ENCODE results near the gene EYS.

Gene EYS

DNA sequence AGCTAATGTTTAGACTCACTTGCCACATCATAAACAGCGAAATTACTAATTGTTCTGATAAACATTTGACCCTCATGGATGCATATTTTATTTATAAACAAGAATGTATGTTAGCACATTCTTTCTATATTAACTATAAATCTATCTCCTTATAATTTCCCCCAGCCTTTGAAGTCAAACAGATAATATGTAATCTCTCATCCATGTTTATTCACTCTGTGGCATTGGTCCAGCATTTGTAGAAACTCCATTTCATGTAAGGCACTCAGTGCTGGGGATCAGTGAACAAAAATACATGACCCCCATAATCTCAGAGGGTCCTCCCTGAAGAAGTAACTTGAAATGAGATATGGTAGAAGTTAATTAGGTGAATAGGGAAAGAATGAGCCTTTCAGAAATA, 856.9 kb downstream of the EYS start:
- TF ChIP-seq POLR2A (IDR thresholded peaks at IDR 0.05; ENCODE audit: low read depth, low read length), result no peak
- FAIRE-seq (no peak), DNase-seq (ENCODE audit: insufficient read length, low spot score) (no peak)

DNA sequence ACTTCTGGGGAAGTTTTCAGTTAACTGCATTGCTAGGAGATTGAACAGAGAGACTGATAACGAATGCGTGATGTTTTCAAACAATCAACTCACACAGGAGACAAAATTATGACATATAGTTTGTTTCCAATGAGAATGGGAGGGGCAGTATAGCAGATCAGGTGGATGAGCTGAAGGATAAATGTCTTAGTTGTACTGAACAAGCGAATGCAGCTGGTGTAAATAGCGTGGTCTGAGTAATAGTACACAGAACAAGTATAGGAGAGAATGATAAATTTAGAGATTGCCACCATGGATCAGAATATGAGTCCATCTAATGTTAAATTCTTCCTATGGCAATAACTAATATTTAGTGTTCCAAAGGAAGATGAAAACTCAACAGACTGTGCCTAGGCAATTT, 858.6 kb downstream of the EYS start:
- DNase-seq (ENCODE audit: insufficient read length, low spot score) (no peak), FAIRE-seq (no peak)
- no peak for TF ChIP-seq POLR2A (IDR thresholded peaks at IDR 0.05; ENCODE audit: low read depth, low read length)

DNA sequence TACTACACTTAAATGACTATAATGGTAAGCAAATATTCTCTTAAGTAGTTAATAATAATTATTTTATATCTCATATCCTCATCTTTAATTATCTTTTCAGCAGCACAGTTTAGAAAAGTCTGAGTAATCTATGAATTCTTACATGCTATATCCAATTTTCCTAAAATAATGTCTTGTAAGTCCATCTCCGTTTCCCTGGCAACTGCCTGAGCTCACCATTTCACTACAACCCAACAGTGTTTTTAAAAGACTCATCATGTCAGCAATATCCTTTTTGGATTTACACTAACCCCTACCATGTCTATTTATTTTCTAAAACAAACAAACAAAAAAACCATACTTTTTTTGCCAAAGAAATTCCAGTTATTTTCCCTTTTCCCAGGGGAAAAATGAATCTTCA, 859.6 kb downstream of the EYS start:
- TF ChIP-seq POLR2A (IDR thresholded peaks at IDR 0.05; ENCODE audit: low read depth, low read length), result no peak
- FAIRE-seq, result no peak

DNA sequence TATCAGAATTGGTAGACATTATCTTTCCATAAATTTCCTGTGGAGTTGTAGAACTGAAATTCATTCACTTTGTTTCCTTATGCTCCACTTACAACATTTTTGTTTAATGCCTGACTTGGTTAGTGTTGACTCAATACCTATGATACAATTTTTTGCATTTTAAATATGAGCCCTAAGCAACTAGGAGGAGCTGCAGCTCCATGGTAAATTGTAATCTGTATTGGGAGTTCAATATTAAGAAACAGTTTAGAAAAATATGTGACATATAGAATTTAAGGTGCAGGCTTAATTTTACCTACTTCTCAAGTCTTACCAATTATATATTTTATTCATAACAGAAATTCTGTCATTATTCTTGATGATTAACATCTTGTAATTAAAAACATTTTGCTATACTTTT, 868.3 kb downstream of the EYS start:
- FAIRE-seq (no peak), DNase-seq (ENCODE audit: insufficient read length, low spot score) (no peak)
- no peak for TF ChIP-seq POLR2A (IDR thresholded peaks at IDR 0.05; ENCODE audit: low read depth, low read length)

More for the DNA sequence above, 859.6 kb downstream of the EYS start:
- DNase-seq (ENCODE audit: insufficient read length, low spot score), result no peak

DNA sequence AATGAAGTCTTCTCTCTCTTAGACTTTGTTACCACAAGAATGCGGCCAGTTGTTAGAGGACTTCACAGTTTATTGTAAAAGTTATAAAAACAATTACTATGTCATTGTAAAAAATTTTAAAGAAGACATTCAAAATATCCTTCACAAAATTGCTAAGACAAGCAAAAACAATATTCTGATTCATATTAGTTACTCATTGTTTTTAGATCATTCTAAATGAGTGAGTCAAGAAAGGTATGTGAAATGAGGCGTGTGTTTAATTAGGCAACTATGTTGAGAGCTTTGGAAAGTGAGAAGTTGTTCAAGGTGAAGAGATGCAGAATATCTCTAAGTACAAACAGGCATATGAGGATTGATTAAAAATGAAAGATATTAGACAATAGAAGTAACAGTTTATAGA, 875.3 kb downstream of the EYS start:
- no peak for DNase-seq (ENCODE audit: insufficient read length, low spot score)
- no peak for FAIRE-seq
- no peak for TF ChIP-seq POLR2A (IDR thresholded peaks at IDR 0.05; ENCODE audit: low read depth, low read length)

DNA sequence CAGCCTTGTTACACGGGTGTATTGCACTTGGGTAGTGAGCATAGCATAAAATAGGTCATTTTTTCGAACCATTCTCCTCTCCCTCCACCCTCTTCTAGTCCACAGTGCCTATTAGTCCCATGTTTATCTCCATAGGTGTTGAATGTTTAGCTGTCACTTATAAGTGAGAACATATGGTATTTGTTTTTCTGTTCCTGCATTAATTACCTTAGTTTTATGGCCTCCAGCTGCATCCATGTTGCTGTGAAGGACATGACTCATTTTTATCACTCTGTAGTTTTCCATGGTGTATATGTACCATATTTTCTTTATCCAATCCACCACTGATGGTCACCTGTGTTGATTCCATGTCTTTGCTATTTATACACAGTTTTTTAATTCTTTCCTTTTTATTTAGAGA, 889.5 kb downstream of the EYS start:
- FAIRE-seq, result no peak
- DNase-seq (ENCODE audit: insufficient read length, low spot score), result no peak
- no peak for TF ChIP-seq POLR2A (IDR thresholded peaks at IDR 0.05; ENCODE audit: low read depth, low read length)

DNA sequence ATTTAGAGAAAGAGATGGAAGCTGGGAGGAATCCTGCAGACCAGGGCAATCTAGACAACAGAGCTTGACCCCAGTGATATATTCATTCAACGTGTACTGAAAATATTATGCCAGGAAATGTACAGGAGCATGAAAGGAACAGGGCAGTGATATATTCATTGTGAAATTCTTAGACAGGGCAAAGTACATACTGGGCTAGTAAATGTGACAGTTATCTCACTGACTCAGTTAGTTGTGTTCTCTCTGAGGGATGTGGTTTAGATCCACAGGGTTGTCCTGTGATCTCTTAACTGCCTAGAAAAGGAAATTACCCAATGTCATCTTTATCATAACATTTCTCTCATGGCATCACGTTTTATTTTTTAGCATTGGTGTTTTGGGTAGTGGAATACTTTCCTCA, 891.3 kb downstream of the EYS start:
- FAIRE-seq, result peak; percentile 43
- DNase-seq (ENCODE audit: insufficient read length, low spot score), result no peak
- TF ChIP-seq POLR2A (IDR thresholded peaks at IDR 0.05; ENCODE audit: low read depth, low read length), result no peak

DNA sequence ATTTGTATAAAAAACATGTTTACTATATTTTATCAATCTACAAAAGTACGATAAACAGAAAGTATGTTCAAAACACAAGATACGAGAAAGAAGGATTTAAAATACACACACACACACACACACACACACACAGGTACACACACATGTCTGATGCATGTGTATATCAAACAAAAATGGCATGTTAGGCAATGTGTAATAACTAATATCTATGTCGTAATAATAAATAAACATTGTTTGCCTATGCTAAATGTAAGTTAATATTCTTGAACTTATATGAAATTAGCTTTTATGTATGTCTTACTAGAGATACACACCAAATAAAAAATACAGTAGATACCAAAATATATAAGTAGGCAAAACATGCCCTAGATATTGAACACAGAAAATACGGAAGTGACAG, 894.9 kb downstream of the EYS start:
- FAIRE-seq, result no peak

DNA sequence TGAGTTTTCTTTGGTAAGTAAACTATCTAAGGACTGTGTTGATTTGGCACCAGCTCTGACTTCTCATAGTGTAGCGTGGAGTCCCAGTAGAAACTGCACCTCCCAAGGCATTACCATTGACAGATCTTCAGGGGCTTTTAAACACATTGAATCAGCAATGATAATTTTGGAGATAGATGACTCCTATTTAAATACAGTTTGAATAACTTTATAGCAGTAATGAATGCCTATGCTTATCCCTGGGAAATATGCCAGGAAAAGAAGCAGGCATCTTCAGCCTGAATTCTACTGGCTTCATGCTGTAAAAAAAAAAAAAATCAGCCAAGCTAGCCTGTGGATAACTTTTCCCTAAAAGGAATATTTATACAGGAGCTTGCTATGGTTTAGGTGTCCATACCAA, 895.9 kb downstream of the EYS start:
- TF ChIP-seq POLR2A (IDR thresholded peaks at IDR 0.05; ENCODE audit: low read depth, low read length), result no peak
- FAIRE-seq, result no peak

More for the DNA sequence above, 894.9 kb downstream of the EYS start:
- no peak for DNase-seq (ENCODE audit: insufficient read length, low spot score)
- TF ChIP-seq POLR2A (IDR thresholded peaks at IDR 0.05; ENCODE audit: low read depth, low read length), result no peak

DNA sequence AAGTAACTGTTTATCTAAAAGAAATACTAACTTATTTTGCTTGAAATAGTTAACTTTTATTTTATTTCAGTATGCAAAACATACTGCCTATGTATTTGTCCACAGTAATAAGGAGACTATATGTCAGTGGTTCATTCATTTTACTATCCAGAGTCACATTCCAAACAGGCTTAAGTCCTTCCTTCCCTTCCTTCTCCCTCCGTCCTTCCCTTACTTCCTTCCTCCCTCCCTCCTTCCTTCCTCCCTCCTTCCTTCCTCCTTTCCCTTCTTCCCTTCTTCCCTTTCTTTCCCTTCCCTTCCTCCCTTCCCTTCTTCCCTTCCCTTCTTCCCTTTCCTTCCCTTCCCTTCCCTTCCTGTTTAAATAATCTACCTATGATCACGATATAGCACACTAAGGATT, 899.2 kb downstream of the EYS start:
- FAIRE-seq (no peak), DNase-seq (ENCODE audit: insufficient read length, low spot score) (no peak)
- no peak for TF ChIP-seq POLR2A (IDR thresholded peaks at IDR 0.05; ENCODE audit: low read depth, low read length)

More for the DNA sequence above, 895.9 kb downstream of the EYS start:
- DNase-seq (ENCODE audit: insufficient read length, low spot score), result no peak

DNA sequence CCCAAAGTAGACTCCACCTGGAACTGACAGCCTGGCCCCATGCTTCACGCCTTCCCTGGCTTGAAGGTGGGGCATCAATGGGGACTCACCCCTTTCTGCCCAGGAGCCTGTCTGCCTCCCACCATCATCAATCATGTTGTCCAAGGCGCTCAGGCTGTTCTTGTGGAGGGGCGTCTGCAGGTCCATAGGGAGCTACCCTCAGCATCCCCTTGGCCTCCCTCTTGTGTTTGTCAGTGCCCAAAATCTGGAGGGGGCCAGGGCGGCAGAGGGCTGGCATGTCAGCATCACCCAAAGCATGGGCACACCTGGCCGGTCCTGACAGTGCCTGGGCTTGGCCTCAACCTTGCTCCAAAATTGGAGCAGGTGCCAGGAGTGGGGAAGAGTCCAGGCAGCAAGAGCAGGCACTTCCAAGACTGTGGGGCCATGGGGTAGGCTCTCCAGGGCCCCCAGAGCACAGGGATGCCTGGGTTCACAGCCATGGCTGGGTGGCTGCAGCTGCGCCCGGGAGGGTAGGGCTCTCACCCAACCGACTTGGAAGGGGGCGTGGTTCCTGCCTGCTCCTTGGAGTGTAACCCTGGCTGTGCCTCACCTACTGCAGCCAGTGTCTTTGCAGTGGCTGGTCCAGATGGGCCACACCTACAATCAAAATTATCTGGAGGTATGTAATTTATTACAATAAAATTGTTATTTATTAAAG, 903.4 kb downstream of the EYS start:
- FAIRE-seq (no peak), DNase-seq (ENCODE audit: insufficient read length, low spot score) (no peak)
- no peak for TF ChIP-seq POLR2A (IDR thresholded peaks at IDR 0.05; ENCODE audit: low read depth, low read length)

DNA sequence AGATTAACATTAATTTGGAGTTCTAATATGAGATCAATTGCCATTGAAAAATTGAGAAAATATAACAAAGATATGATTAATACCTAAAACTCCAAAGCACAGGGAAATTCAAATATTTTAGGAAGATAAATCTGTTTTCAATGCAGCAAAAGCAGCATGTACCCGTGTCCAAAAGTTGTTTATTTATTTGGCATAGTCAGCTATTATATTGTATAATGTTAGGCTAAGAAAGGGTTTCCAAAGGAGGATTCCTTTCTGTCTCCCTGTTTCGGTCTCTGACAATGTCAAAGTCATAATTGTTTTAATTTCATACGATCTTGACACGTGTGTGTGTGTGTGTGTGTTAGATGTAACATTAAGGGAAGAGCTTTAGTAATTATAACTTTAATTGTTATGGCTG, 914.5 kb downstream of the EYS start:
- DNase-seq (ENCODE audit: insufficient read length, low spot score), result no peak
- FAIRE-seq, result no peak
- no peak for TF ChIP-seq POLR2A (IDR thresholded peaks at IDR 0.05; ENCODE audit: low read depth, low read length)

DNA sequence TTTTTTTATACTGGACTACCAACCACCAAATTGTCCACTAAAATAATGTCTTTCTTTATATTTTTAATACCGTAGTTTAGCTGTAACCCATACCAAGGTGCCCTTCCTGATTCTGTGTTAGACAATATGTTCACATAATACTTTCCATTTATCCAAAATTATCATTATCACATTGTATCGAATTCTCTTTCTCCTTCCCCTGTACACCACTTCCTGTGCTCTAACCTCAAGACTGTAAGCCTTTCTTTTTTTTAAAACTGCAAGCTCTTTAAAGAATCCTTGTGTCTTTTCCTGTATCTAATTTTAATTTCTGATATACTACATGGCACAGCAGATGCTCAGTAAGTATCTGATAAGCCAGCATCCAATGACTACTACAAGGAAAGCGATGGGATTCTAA, 917.5 kb downstream of the EYS start:
- FAIRE-seq (no peak), DNase-seq (ENCODE audit: insufficient read length, low spot score) (no peak)
- no peak for TF ChIP-seq POLR2A (IDR thresholded peaks at IDR 0.05; ENCODE audit: low read depth, low read length)

DNA sequence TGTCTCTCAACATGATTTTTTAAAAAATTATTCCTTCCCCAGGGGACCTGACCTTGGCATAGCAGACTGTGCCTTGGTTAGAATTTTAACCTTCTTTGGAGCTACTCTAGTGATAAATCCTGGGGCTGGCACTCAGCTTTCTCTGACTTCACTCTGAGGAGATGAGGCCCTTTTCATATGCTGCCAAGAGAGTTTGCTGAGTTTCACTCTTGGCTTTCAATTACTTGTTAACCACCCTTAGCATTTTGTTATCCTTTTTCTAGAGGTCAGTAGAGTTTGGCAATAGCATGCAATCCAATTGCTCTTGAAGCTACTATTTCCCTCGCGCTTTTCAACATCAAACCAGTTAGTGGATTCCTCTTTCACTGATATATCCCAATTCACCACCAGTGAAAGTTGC, 920.3 kb downstream of the EYS start:
- no peak for FAIRE-seq
- DNase-seq (ENCODE audit: insufficient read length, low spot score), result no peak
- TF ChIP-seq POLR2A (IDR thresholded peaks at IDR 0.05; ENCODE audit: low read depth, low read length), result no peak

DNA sequence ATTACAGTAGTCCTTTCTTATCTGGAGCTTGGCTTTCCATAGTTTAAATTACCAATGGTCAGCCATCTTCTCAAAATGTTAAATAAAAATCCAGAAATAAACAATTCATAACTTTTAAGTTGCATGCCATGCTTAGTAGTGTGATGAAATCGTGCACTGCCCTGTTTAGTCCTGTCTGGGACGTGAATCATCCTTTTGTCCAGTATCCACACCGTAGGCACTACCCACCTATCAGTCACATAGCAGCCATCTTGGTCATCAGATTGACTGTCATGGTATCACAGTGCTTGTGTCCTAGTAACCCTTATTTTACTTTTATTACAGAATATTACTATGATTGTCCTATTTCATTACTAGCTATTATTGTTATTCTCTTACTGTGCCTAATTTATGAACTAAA, 924.1 kb downstream of the EYS start:
- TF ChIP-seq POLR2A (IDR thresholded peaks at IDR 0.05; ENCODE audit: low read depth, low read length), result no peak
- FAIRE-seq (no peak), DNase-seq (ENCODE audit: insufficient read length, low spot score) (no peak)
